ENCODE data around the gene CYP4F22.

DNA sequence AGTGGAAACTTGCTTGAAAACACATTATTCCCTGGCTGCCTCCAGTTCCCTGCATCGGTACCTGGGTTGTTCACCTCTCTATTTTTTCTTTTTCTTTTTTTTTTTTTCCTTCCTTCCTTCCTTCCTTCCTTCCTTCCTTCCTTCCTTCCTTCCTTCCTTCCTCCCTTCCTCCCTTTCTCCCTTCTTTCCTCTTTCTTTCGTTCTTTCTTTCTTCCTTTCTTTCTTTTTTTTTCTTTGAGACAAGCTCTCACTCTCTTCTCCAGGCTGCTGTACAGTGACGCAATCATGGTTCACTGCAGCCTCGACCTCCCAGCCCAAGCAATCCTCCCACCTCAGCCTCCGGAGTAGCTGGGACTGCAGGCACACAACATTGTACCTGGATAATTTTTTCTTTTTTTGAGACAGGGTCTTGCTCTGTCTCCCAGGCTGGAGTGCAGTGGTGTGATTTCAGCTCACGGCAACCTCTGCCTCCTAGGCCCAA lies 40.6 kb upstream of the CYP4F22 start:
- no peak for TF ChIP-seq POLR2AphosphoS5 (IDR thresholded peaks at IDR 0.05)
- no peak for TF ChIP-seq EP300 (IDR thresholded peaks at IDR 0.05)
- TF ChIP-seq, protein P1, sequence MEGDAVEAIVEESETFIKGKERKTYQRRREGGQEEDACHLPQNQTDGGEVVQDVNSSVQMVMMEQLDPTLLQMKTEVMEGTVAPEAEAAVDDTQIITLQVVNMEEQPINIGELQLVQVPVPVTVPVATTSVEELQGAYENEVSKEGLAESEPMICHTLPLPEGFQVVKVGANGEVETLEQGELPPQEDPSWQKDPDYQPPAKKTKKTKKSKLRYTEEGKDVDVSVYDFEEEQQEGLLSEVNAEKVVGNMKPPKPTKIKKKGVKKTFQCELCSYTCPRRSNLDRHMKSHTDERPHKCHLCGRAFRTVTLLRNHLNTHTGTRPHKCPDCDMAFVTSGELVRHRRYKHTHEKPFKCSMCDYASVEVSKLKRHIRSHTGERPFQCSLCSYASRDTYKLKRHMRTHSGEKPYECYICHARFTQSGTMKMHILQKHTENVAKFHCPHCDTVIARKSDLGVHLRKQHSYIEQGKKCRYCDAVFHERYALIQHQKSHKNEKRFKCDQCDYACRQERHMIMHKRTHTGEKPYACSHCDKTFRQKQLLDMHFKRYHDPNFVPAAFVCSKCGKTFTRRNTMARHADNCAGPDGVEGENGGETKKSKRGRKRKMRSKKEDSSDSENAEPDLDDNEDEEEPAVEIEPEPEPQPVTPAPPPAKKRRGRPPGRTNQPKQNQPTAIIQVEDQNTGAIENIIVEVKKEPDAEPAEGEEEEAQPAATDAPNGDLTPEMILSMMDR (IDR thresholded peaks at IDR 0.05), result no peak
